Measurements from ENCODE around the gene HMG20A. TPM values are rescaled to one million over a fixed set of nuclear protein-coding genes. Genes with fewer than 3 reads are reported as not detected.

Gene HMG20A
- total and polyA plus RNA-seq, 10 of the 15 experiments (the other 5 are each of a cell fraction or from before 2014, with no cell fraction given), result 30.0 to 98.7 (median 46.8) TPM

DNA sequence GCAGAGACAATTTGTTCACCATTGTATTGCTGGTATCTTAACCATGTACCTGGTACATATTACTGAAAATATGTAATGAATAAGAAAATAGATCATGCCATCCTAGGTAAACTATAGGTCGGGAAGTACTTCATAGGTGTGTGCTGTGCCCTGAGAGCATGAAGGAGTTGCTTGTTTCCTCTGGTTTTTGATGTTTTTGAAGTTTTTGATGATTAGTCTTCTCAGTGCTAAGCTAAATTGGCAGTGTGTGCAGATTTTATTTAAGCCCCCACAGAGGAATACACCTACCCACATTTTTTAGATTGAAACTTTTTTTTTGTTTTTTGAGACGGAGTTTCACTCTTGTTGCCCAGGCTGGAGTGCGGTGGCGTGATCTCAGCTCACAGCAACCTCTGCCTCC lies 16.6 kb downstream of the HMG20A start:
- Histone ChIP-seq H4K20me1 (ENCODE audit: control insufficient read depth, insufficient read depth) (no peaks in the 10 kb centered on the region), H3K4me1 (ENCODE audit: control insufficient read depth, insufficient read depth, low read length) (peaks cover 25% of the 10 kb centered on the region), H3K9me3 (replicated peaks; ENCODE audit: control insufficient read depth, insufficient read depth, low read length) (no peaks in the 10 kb centered on the region), H3K27ac (ENCODE audit: control insufficient read depth, insufficient read depth) (no peak overlapping the region), H3K27me3 (replicated peaks in 1 of 2; ENCODE audit: control insufficient read depth in 2 of 2, insufficient read depth in 2 of 2, low read length in 1 of 2) (no peaks in the 10 kb centered on the region), H3K4me3 (no peak overlapping the region), H2AFZ (ENCODE audit: control insufficient read depth, low read depth, low read length) (no peak overlapping the region), H3K9ac (ENCODE audit: control insufficient read depth, insufficient read depth, low read length) (no peak overlapping the region), H3K36me3 (ENCODE audit: control insufficient read depth in 2 of 2, insufficient read depth in 2 of 2, low read length in 1 of 2) (no peaks in the 10 kb centered on the region), H3K79me2 (ENCODE audit: control insufficient read depth, insufficient read depth, low read length) (peaks cover 24% of the 10 kb centered on the region), H3K4me2 (ENCODE audit: control insufficient read depth, insufficient read depth) (peak overlapping the region; percentile 27; the same call in 1 of the 2 replicates)
- POLR2A ChIA-PET, result interaction anchor here (1.0 kb wide), 3 partner anchors 16 to 251 kb away, joined by 3 to 8 read pairs (median 3); partner anchors contain the start of gene HMG20A
- SMC1A ChIA-PET (ENCODE audit: uncharacterized antibody, unreplicated experiment), result interaction anchor here (0.9 to 1.9 kb wide), 6 partner anchors 10 to 200 kb away, joined by 3 to 7 read pairs (median 3); no protein-coding TSS in a partner anchor
- TF ChIP-seq BHLHE40 (IDR thresholded peaks at IDR 0.05; ENCODE audit: borderline replicate concordance in 1 of 2, low read depth in 2 of 2, low read length in 1 of 2) (no peak), EED (IDR thresholded peaks at IDR 0.05; ENCODE audit: low read depth) (no peak), SP1 (IDR thresholded peaks at IDR 0.05; ENCODE audit: low read depth, low read length) (no peak), TBL1XR1 (IDR thresholded peaks at IDR 0.05; ENCODE audit: low read depth, low read length) (no peak), NFXL1 (IDR thresholded peaks at IDR 0.05; ENCODE audit: borderline replicate concordance) (no peak), ZNF207 (IDR thresholded peaks at IDR 0.05; ENCODE audit: borderline replicate concordance) (no peak), LARP7 (IDR thresholded peaks at IDR 0.05) (no peak), POLR2A (IDR thresholded peaks at IDR 0.05; ENCODE audit: low read depth, low read length) (no peak), NFYB (IDR thresholded peaks at IDR 0.05; ENCODE audit: insufficient read depth, low read depth, low read length) (no peak), ZNF592 (IDR thresholded peaks at IDR 0.05) (no peak), ATF7 (IDR thresholded peaks at IDR 0.05; ENCODE audit: low read depth) (no peak), ZBTB11 (CRISPR knock-in tag; IDR thresholded peaks at IDR 0.05) (no peak), BRCA1 (IDR thresholded peaks at IDR 0.05; ENCODE audit: low read depth, low read length) (no peak), SMC3 (IDR thresholded peaks at IDR 0.05; ENCODE audit: borderline replicate concordance, low read length) (no peak), SPI1 (IDR thresholded peaks at IDR 0.05; ENCODE audit: borderline replicate concordance, insufficient read depth, low read depth, low read length) (no peak)
- TF ChIP-seq, protein P1, sequence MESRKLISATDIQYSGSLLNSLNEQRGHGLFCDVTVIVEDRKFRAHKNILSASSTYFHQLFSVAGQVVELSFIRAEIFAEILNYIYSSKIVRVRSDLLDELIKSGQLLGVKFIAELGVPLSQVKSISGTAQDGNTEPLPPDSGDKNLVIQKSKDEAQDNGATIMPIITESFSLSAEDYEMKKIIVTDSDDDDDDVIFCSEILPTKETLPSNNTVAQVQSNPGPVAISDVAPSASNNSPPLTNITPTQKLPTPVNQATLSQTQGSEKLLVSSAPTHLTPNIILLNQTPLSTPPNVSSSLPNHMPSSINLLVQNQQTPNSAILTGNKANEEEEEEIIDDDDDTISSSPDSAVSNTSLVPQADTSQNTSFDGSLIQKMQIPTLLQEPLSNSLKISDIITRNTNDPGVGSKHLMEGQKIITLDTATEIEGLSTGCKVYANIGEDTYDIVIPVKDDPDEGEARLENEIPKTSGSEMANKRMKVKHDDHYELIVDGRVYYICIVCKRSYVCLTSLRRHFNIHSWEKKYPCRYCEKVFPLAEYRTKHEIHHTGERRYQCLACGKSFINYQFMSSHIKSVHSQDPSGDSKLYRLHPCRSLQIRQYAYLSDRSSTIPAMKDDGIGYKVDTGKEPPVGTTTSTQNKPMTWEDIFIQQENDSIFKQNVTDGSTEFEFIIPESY (IDR thresholded peaks at IDR 0.05), result no peak
- DNase-seq (ENCODE audit: low read depth, low spot score), result no peak
- CTCF ChIA-PET, result interaction anchor here (0.8 to 1.0 kb wide), 3 partner anchors 15 to 250 kb away, joined by 3 to 5 read pairs (median 4); no protein-coding TSS in a partner anchor
- RAD21 ChIA-PET (ENCODE audit: unreplicated experiment), result interaction anchor here (0.6 to 1.0 kb wide), 3 partner anchors 16 to 250 kb away, joined by 3 read pairs; partner anchors contain the start of gene HMG20A
- in situ Hi-C loops (cut with MboI) (no loop called here), intact Hi-C loops (cut with micrococcal nuclease; ENCODE audit: unreplicated experiment) (no loop called here)
- 99% methylated on average over 4 of the region's 4 CpGs for WGBS (ENCODE audit: insufficient coverage, insufficient replicate concordance, low lambda C conversion rate, missing lambda C conversion rate)
- BruUV-seq (replicated peaks), result no TSS peak
- no peak for FAIRE-seq
- ATAC-seq, result no peak
